Breast epithelium (tissue), 4 donors: Measurements from ENCODE around the gene DBP. TPM values are rescaled to one million over a fixed set of nuclear protein-coding genes. Genes with fewer than 3 reads are reported as not detected.

Experiments used
- DNase-seq, 2 donors: peaks; one replicate each; pipeline ENCODE4 v3.0.0-alpha.2; 2019; ENCODE audit warnings: low spot score in 2 of 2
- H3K27ac ChIP-seq, 2 donors: fragments of 200-600 bp; sonication (generic) in 1 of 2; one replicate each; pipeline ENCODE4 v1.5.1; 2016 to 2019; ENCODE audit warnings: mild to moderate bottlenecking in 1 of 2
- H3K27me3 ChIP-seq, 2 donors: fragments of 200-600 bp; sonication (generic) in 1 of 2; one replicate each; pipeline versions ENCODE4 v1.5.1 to v1.6.0; 2017 to 2019; ENCODE audit warnings: control low read depth in 1 of 2, mild to moderate bottlenecking in 1 of 2
- H3K36me3 ChIP-seq: fragments of 200-600 bp; one replicate; pipeline ENCODE4 v1.5.1; 2019
- H3K4me1 ChIP-seq, 2 donors: fragments of 200-600 bp; sonication (generic); one replicate each; pipeline ENCODE4 v1.5.1; 2016 to 2019; ENCODE audit warnings: control low read depth in 1 of 2
- H3K4me3 ChIP-seq, 3 donors: fragments of 200-600 bp; sonication (generic); 1 replicate in 2 of 3; 2 replicates in 1 of 3; pipeline ENCODE4 v1.5.1; 2016 to 2019; ENCODE audit warnings: mild to moderate bottlenecking in 3 of 3, moderate library complexity in 2 of 3
- H3K9me3 ChIP-seq, 2 donors: fragments of 200-600 bp; sonication (generic) in 1 of 2; one replicate each; pipeline ENCODE4 v1.5.1; 2016 to 2019; ENCODE audit warnings: control low read depth in 1 of 2
- CTCF ChIP-seq, 3 donors: fragments of 450-650 bp; IDR thresholded peaks; one replicate each; pipeline ENCODE4 v1.5.1; 2016 to 2017; ENCODE audit warnings: antibody characterized with exemption in 3 of 3, mild to moderate bottlenecking in 3 of 3, moderate library complexity in 3 of 3
- POLR2A ChIP-seq: fragments of 450-650 bp; IDR thresholded peaks from one replicate; pipeline ENCODE4 v1.6.1; 2016; ENCODE audit warnings: antibody characterized with exemption, mild to moderate bottlenecking, moderate library complexity
- POLR2AphosphoS5 ChIP-seq, 3 donors: sonication (generic); formaldehyde crosslinking; IDR thresholded peaks; one replicate each; pipeline ENCODE4 v1.6.1; 2017; ENCODE audit warnings: antibody characterized with exemption in 3 of 3
- intact Hi-C: fragments of 100-400 bp; cut with DNase I; formaldehyde crosslinking; loops from one replicate; pipeline ENCODE4 v1.15.1; 2023; ENCODE audit warnings: low total_unique reads
- total RNA-seq, 3 donors: library from RNA; depleted of rRNA; stranded (reverse); fragments of >200 nt; gene quantifications; one replicate each; pipeline ENCODE4 v1.1.0, GENCODE V29; 2016

The DBP gene
- total RNA-seq, 3 donors from 2014 or later: 3.9 to 10.8 (median 5.0) TPM

- intact Hi-C loops: no loop called here
- H3K27ac ChIP-seq: peak overlapping the region; percentile 99
- peak; percentile 100 for DNase-seq
- no peaks in the 10 kb centered on the region for H3K36me3 ChIP-seq
- peak overlapping the region; percentile 63 to 88 (median 77) for H3K4me3 ChIP-seq
- peaks cover 0 to 7% of the 10 kb centered on the region in 2 donors for H3K4me1 ChIP-seq
- H3K27me3 ChIP-seq: no peaks in the 10 kb centered on the region
- no peaks in the 10 kb centered on the region for H3K9me3 ChIP-seq
- TF ChIP-seq CTCF (IDR thresholded peaks at IDR 0.05) (no peak), POLR2A (no peak), POLR2AphosphoS5 (IDR thresholded peaks at IDR 0.05) (peak; percentile 58 to 85 (median 82))
These were observed 319 bp upstream of the DBP start for GRCh38 chr19:48637449-48637947.

GRCh38 chr19:48635966-48636858 lies 967 bp downstream of the DBP start:
- no peaks in the 10 kb centered on the region for H3K27me3 ChIP-seq
- no peak for DNase-seq
- intact Hi-C loops: no loop called here
- no peaks in the 10 kb centered on the region for H3K36me3 ChIP-seq
- peak overlapping the region; percentile 99 for H3K27ac ChIP-seq
- no peak for TF ChIP-seq POLR2AphosphoS5 (IDR thresholded peaks at IDR 0.05)
- no peak for TF ChIP-seq POLR2A
- no peak for TF ChIP-seq CTCF (IDR thresholded peaks at IDR 0.05)
- peak overlapping the region; percentile 63 to 88 (median 77) for H3K4me3 ChIP-seq
- H3K4me1 ChIP-seq: peaks cover 0 to 7% of the 10 kb centered on the region in 2 donors
- H3K9me3 ChIP-seq: no peaks in the 10 kb centered on the region

- TF ChIP-seq POLR2A (no peak), POLR2AphosphoS5 (IDR thresholded peaks at IDR 0.05) (peak in 1 of 3 donors; percentile 49)
- Histone ChIP-seq H3K27me3 (no peaks in the 10 kb centered on the region), H3K9me3 (no peaks in the 10 kb centered on the region), H3K4me1 (peaks cover 0 to 7% of the 10 kb centered on the region in 2 donors), H3K36me3 (no peaks in the 10 kb centered on the region), H3K4me3 (peak overlapping the region; percentile 63 to 88 (median 77)), H3K27ac (peak overlapping the region; percentile 99)
- peak in 1 of 2 donors; percentile 83 for DNase-seq
- intact Hi-C loops: no loop called here
These were observed 1.8 kb downstream of the DBP start for GRCh38 chr19:48635263-48635965.

GRCh38 chr19:48634424-48635262 lies 2.5 kb downstream of the DBP start:
- intact Hi-C loops: no loop called here
- Histone ChIP-seq H3K4me3 (peak overlapping the region; percentile 63 to 88 (median 77)), H3K27me3 (no peaks in the 10 kb centered on the region), H3K4me1 (peaks cover 0 to 7% of the 10 kb centered on the region in 2 donors), H3K36me3 (no peaks in the 10 kb centered on the region), H3K27ac (peak overlapping the region; percentile 99), H3K9me3 (no peaks in the 10 kb centered on the region)
- TF ChIP-seq POLR2AphosphoS5 (IDR thresholded peaks at IDR 0.05) (peak; percentile 77 to 93 (median 93)), CTCF (IDR thresholded peaks at IDR 0.05) (no peak), POLR2A (peak; percentile 53)
- DNase-seq: peak; percentile 97 to 98

- no peak for DNase-seq
- Histone ChIP-seq H3K9me3 (no peaks in the 10 kb centered on the region), H3K27ac (peak overlapping the region; percentile 99), H3K27me3 (no peaks in the 10 kb centered on the region), H3K4me3 (peak overlapping the region; percentile 63 to 88 (median 77)), H3K36me3 (no peaks in the 10 kb centered on the region), H3K4me1 (peaks cover 0 to 7% of the 10 kb centered on the region in 2 donors)
- no peak for TF ChIP-seq POLR2A
- no peak for TF ChIP-seq POLR2AphosphoS5 (IDR thresholded peaks at IDR 0.05)
- no peak for TF ChIP-seq CTCF (IDR thresholded peaks at IDR 0.05)
- intact Hi-C loops: no loop called here
These were observed 3.2 kb downstream of the DBP start for GRCh38 chr19:48634036-48634342.
